Testis (tissue), 2 donors: ENCODE data around the gene LASP1NB.

Source experiments
- DNase-seq: peaks from one replicate; pipeline ENCODE4 v3.0.0-alpha.2; 2019
- H3K27ac ChIP-seq, 2 donors: fragments of 200-600 bp; sonication (generic); one replicate each; pipeline ENCODE4 v1.5.1; 2019
- H3K27me3 ChIP-seq: fragments of 200-600 bp; sonication (generic); one replicate; pipeline ENCODE4 v1.5.1; 2019
- H3K36me3 ChIP-seq: fragments of 200-600 bp; sonication (generic); one replicate; pipeline ENCODE4 v1.5.1; 2017; ENCODE audit warnings: low read depth; ENCODE audit errors: missing control alignments
- H3K4me1 ChIP-seq: fragments of 200-600 bp; sonication (generic); one replicate; pipeline ENCODE4 v1.5.1; 2019
- H3K4me3 ChIP-seq, 2 donors: fragments of 200-600 bp; sonication (generic); one replicate each; pipeline ENCODE4 v1.5.1; 2017 to 2019
- H3K9me3 ChIP-seq: fragments of 200-600 bp; sonication (generic); one replicate; pipeline ENCODE4 v1.5.1; 2017
- POLR2A ChIP-seq: fragments of 450-650 bp; IDR thresholded peaks from one replicate; pipeline ENCODE4 v1.6.1; 2017; ENCODE audit warnings: antibody characterized with exemption, mild to moderate bottlenecking, moderate library complexity
- WGBS, 2 donors: methylation state at CpG; one replicate each; pipeline ENCODE4 v1.1.5; 2018; 5-methylcytosine and 5-hydroxymethylcytosine counted together
- intact Hi-C: fragments of 100-400 bp; cut with DNase I; formaldehyde crosslinking; loops from one replicate; pipeline ENCODE4 v1.15.1; 2023; ENCODE audit warnings: low total_unique reads
- TF ChIP-seq, protein P1 (sequence below), 3 experiments: fragments of 450-650 bp in 2 of 3; fragments of 200-600 bp in 1 of 3; sonication (generic) in 1 of 3; IDR thresholded peaks; one replicate each; pipeline ENCODE4 v1.5.1; 2016 to 2019; ENCODE audit warnings: antibody characterized with exemption in 3 of 3, mild to moderate bottlenecking in 2 of 3, moderate library complexity in 1 of 3

Gene LASP1NB

DNA sequence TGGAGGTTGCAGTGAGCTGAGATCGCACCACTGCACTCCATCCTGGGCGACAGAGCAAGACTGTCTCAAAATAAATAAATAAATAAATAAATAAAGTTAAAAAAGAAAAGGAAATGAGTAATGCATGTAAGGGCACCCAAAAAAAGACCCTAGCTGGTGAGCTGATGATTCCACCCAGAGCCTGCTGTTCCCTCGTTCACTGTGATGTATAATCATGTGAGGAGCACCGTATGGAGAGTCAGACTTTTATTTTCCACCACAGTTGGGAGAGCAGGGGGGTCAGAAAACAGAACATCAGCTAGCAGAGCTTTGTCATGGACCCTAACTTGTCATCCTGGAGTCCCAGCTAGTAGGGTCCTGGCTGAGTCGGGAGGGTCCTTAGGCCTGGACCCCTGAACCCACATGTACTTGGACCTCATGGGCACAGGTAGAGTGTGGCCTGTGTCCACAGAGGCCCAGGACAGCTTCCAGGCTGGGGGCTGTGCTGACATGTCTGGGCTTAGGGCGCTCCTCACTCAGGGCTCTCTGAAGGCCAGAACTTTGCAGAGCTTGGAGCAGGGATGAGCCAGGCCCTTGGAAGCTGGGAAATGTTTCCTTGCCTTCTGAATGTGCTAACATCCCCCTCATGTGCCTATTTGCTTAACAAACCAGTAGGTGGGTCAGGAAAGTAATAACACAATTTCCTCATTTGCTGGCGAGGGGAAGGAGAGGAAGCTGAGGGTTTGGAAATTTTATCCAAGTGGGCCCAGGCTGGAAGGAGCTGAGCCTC, 18.8 kb upstream of the LASP1NB start:
- Histone ChIP-seq H3K4me1 (peaks cover 16% of the 10 kb centered on the region), H3K27me3 (no peaks in the 10 kb centered on the region), H3K36me3 (no peaks in the 10 kb centered on the region), H3K27ac (no peak overlapping the region), H3K4me3 (no peak overlapping the region), H3K9me3 (no peaks in the 10 kb centered on the region)
- TF ChIP-seq POLR2A = no peak
- TF ChIP-seq, protein P1, sequence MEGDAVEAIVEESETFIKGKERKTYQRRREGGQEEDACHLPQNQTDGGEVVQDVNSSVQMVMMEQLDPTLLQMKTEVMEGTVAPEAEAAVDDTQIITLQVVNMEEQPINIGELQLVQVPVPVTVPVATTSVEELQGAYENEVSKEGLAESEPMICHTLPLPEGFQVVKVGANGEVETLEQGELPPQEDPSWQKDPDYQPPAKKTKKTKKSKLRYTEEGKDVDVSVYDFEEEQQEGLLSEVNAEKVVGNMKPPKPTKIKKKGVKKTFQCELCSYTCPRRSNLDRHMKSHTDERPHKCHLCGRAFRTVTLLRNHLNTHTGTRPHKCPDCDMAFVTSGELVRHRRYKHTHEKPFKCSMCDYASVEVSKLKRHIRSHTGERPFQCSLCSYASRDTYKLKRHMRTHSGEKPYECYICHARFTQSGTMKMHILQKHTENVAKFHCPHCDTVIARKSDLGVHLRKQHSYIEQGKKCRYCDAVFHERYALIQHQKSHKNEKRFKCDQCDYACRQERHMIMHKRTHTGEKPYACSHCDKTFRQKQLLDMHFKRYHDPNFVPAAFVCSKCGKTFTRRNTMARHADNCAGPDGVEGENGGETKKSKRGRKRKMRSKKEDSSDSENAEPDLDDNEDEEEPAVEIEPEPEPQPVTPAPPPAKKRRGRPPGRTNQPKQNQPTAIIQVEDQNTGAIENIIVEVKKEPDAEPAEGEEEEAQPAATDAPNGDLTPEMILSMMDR (IDR thresholded peaks at IDR 0.05) = no peak
- WGBS, 2 donors = 83 to 84% methylated on average over 6 to 7 of the region's 7 CpGs
- DNase-seq = no peak
- intact Hi-C loops = no loop called here

DNA sequence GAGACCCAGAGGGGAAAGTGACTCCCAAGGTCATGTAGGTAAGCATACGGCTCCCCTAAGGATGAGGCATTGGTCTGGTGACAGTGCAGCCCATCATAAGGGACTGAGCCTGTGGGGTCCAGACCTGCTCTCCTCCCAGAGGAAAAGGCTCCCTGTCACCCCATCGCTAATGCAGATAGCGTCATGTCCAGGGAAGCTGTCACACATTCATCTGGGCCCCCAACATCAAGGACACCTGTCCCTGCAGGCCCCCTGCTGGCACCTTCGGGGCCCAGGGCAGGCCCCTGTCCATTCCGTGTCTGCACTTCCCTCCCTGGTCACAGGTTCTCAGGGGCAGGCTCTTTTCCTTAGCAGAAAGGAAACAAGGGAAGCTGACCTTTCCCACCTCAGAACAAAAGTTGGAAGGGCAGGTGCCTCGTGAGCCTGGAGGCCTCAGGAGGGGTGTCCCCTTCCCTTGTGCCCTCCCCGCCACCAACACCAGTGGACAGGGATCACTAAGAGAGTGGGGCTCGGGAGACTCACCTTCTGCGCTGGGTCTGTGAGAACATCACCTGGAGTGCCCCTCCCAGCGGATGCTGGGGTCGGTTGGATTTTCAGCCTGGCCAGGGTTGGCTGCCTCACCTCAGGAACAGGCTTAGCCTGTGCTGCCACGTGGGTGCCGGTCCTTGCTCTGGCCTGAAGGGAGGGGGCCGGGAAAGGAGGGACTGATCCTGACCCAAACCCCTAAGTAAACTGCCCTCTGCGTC, 17.3 kb upstream of the LASP1NB start:
- TF ChIP-seq, protein P1 (IDR thresholded peaks at IDR 0.05) = no peak
- TF ChIP-seq POLR2A = no peak
- intact Hi-C loops = no loop called here
- H3K4me3 ChIP-seq = no peak overlapping the region
- H3K27ac ChIP-seq = no peak overlapping the region
- no peaks in the 10 kb centered on the region for H3K27me3 ChIP-seq
- peaks cover 26% of the 10 kb centered on the region for H3K4me1 ChIP-seq
- H3K9me3 ChIP-seq = no peaks in the 10 kb centered on the region
- H3K36me3 ChIP-seq = no peaks in the 10 kb centered on the region
- DNase-seq = no peak
- whole genome bisulfite sequencing, 2 donors = 55 to 95% methylated on average over 4 to 15 of the region's 15 CpGs

DNA sequence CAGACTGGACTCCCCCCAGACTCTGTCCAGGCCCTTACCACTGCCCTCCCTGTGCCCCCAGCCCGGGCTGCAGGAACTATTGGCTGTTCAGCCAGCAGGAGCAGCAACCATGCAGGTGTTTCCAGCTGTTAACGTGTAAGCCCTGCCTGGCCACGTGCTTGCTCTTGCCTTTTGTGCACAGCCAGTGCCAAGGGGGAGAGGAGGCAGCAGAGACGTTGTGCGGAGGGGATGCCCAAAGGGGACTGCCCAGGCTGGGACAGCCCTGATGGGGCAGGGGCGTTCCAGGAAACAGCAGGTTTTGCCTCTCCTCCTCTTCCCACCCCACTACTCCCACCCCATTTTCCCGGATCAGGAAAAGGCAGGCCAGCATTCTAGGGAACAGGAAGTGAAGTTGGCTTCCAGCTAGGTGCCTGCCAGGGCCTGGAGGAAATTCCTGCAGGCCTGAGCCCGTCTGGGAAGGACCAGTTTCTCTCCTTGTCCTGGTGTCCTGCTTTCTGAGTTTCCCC, 16.7 kb upstream of the LASP1NB start:
- 43 to 45% methylated on average over 8 of the region's 8 CpGs for WGBS, 2 donors
- peaks cover 26% of the 10 kb centered on the region for H3K4me1 ChIP-seq
- no peaks in the 10 kb centered on the region for H3K36me3 ChIP-seq
- no peaks in the 10 kb centered on the region for H3K9me3 ChIP-seq
- no peaks in the 10 kb centered on the region for H3K27me3 ChIP-seq
- DNase-seq = no peak
- H3K4me3 ChIP-seq = no peak overlapping the region
- H3K27ac ChIP-seq = no peak overlapping the region
- TF ChIP-seq POLR2A = no peak
- TF ChIP-seq, protein P1 (IDR thresholded peaks at IDR 0.05) = no peak
- intact Hi-C loops = no loop called here

DNA sequence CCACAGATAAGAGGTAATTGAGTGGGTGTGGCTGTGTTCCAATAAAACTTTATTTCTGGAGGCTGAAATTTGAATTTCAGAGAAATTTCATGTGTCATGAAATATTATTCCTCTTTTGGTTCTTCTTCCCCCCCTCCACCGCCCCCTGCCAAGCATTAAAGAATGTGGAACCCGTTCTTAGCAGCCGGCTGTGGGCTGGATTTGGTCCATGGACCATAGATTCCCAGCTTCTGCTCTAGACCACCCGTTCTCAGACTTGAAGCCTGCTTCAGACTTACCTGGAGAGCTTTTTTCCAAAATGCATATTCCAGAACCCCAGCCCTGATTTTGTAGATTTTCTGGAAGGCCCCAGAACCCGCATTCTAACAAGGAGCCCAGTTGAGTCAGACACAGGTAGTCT, 15.1 kb upstream of the LASP1NB start:
- no peaks in the 10 kb centered on the region for H3K36me3 ChIP-seq
- DNase-seq = no peak
- peaks cover 26% of the 10 kb centered on the region for H3K4me1 ChIP-seq
- no peaks in the 10 kb centered on the region for H3K9me3 ChIP-seq
- TF ChIP-seq POLR2A = no peak
- TF ChIP-seq, protein P1 (IDR thresholded peaks at IDR 0.05) = no peak
- H3K4me3 ChIP-seq = no peak overlapping the region
- 85 to 86% methylated on average over 5 of the region's 5 CpGs for WGBS, 2 donors
- no peak overlapping the region for H3K27ac ChIP-seq
- H3K27me3 ChIP-seq = no peaks in the 10 kb centered on the region
- intact Hi-C loops = no loop called here
